ENCODE results near the gene MAST4.

DNA sequence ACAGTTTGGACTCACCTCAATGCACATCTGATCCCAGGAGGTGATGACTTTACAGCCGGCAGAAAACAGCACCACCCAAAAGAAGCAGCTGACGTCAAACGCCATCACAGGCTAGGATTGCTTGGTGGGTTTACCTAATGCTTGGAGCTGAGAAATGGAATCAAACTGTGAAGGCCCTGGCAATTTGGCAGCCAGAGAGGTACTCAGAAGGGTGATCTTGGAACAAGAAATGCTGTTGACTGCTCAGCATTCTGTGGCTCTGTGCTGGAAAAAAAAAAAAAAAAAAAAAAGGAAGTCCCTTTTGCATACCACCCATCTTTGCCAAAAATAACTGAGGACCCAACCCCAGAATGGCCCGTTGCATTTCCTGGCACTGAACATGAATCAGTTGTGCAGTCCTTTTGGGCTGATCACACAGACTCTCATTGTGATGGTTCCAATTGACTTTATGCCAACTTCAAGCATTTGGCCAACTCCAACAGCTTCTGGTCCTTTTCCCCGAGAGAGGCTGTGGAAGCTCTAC, 600.4 kb downstream of the MAST4 start, which contains the start of gene CD180:
- TF ChIP-seq EZH2phosphoT487 (IDR thresholded peaks at IDR 0.05; ENCODE audit: insufficient read depth, low read depth) (no peak), EZH2 (IDR thresholded peaks at IDR 0.05; ENCODE audit: insufficient read depth, poor library complexity, severe bottlenecking) (no peak)
